Measurements from ENCODE around the gene ALDH8A1. TPM values are rescaled to one million over a fixed set of nuclear protein-coding genes. Genes with fewer than 3 reads are reported as not detected.

Gene ALDH8A1
- total and polyA plus RNA-seq, 10 of the 15 experiments (the other 5 are each of a cell fraction or from before 2014, with no cell fraction given): 0.13 to 1.8 (median 0.62) TPM; not detected in 3

DNA sequence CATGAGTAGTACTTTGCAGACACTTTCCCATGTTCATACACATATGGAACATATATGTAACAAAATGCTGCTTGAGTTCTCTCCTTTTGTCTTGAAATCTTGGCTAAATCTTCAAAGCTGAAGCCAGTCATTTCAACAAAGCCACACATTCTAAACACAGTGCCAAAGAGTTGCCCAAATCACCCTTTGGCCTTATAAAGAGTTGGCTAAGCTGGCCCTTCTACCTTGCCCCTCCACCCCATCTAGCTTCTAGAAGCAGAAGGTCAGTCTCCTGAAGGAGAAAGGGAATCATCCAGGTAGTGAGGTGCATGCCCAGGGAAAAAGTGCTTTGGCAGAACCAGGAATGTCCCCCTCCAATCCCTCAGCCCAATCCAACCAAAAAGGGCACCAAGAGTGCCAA, 58.3 kb downstream of the ALDH8A1 start (continued):
- TF ChIP-seq, protein P1, sequence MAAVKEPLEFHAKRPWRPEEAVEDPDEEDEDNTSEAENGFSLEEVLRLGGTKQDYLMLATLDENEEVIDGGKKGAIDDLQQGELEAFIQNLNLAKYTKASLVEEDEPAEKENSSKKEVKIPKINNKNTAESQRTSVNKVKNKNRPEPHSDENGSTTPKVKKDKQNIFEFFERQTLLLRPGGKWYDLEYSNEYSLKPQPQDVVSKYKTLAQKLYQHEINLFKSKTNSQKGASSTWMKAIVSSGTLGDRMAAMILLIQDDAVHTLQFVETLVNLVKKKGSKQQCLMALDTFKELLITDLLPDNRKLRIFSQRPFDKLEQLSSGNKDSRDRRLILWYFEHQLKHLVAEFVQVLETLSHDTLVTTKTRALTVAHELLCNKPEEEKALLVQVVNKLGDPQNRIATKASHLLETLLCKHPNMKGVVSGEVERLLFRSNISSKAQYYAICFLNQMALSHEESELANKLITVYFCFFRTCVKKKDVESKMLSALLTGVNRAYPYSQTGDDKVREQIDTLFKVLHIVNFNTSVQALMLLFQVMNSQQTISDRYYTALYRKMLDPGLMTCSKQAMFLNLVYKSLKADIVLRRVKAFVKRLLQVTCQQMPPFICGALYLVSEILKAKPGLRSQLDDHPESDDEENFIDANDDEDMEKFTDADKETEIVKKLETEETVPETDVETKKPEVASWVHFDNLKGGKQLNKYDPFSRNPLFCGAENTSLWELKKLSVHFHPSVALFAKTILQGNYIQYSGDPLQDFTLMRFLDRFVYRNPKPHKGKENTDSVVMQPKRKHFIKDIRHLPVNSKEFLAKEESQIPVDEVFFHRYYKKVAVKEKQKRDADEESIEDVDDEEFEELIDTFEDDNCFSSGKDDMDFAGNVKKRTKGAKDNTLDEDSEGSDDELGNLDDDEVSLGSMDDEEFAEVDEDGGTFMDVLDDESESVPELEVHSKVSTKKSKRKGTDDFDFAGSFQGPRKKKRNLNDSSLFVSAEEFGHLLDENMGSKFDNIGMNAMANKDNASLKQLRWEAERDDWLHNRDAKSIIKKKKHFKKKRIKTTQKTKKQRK (IDR thresholded peaks at IDR 0.05; ENCODE audit: low read depth, low read length): no peak
- no peak for TF ChIP-seq ZNF622 (IDR thresholded peaks at IDR 0.05)
- TF ChIP-seq, protein P2, sequence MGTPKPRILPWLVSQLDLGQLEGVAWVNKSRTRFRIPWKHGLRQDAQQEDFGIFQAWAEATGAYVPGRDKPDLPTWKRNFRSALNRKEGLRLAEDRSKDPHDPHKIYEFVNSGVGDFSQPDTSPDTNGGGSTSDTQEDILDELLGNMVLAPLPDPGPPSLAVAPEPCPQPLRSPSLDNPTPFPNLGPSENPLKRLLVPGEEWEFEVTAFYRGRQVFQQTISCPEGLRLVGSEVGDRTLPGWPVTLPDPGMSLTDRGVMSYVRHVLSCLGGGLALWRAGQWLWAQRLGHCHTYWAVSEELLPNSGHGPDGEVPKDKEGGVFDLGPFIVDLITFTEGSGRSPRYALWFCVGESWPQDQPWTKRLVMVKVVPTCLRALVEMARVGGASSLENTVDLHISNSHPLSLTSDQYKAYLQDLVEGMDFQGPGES (IDR thresholded peaks at IDR 0.05): no peak
- TF ChIP-seq PAX5 (IDR thresholded peaks at IDR 0.05; ENCODE audit: borderline replicate concordance, low read depth, low read length): no peak
- TF ChIP-seq, protein P3, sequence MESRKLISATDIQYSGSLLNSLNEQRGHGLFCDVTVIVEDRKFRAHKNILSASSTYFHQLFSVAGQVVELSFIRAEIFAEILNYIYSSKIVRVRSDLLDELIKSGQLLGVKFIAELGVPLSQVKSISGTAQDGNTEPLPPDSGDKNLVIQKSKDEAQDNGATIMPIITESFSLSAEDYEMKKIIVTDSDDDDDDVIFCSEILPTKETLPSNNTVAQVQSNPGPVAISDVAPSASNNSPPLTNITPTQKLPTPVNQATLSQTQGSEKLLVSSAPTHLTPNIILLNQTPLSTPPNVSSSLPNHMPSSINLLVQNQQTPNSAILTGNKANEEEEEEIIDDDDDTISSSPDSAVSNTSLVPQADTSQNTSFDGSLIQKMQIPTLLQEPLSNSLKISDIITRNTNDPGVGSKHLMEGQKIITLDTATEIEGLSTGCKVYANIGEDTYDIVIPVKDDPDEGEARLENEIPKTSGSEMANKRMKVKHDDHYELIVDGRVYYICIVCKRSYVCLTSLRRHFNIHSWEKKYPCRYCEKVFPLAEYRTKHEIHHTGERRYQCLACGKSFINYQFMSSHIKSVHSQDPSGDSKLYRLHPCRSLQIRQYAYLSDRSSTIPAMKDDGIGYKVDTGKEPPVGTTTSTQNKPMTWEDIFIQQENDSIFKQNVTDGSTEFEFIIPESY (IDR thresholded peaks at IDR 0.05): no peak
- TF ChIP-seq KDM1A (IDR thresholded peaks at IDR 0.05; ENCODE audit: borderline replicate concordance): no peak

DNA sequence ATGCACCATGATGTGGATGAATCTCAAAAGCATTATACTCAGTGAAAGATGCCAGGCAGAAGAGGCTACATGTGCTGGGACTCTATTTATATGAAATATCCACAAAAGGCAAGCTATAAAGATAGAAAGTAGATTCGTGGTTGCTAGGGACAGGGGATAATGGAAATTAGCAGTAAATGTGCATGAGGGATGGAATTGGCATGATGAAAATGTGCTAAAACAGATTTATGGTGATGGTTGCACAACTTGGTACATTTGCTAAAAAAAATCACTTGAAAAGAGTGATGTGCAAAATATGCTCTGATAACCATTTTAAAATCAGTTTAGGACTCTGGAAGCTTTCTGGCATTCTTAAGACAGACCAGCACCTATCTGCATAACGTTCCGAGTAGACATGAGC, 61.6 kb downstream of the ALDH8A1 start:
- H3K4me2 ChIP-seq (ENCODE audit: control insufficient read depth, insufficient read depth): no peak overlapping the region
- 8% methylated on average over 3 of the region's 3 CpGs for WGBS (ENCODE audit: insufficient coverage, insufficient replicate concordance, low lambda C conversion rate, missing lambda C conversion rate)
- H4K20me1 ChIP-seq (ENCODE audit: control insufficient read depth, insufficient read depth): no peaks in the 10 kb centered on the region
- no peak for FAIRE-seq
- no peaks in the 10 kb centered on the region for H3K36me3 ChIP-seq (ENCODE audit: control insufficient read depth in 2 of 2, insufficient read depth in 2 of 2, low read length in 1 of 2)
- CTCF ChIA-PET: no interaction called here
- in situ Hi-C loops (cut with MboI) (no loop called here), intact Hi-C loops (cut with micrococcal nuclease; ENCODE audit: unreplicated experiment) (no loop called here)
- no peaks in the 10 kb centered on the region for H3K4me1 ChIP-seq (ENCODE audit: control insufficient read depth, insufficient read depth, low read length)
- no peak overlapping the region for H3K27ac ChIP-seq (ENCODE audit: control insufficient read depth, insufficient read depth)
- TF ChIP-seq, protein P4, sequence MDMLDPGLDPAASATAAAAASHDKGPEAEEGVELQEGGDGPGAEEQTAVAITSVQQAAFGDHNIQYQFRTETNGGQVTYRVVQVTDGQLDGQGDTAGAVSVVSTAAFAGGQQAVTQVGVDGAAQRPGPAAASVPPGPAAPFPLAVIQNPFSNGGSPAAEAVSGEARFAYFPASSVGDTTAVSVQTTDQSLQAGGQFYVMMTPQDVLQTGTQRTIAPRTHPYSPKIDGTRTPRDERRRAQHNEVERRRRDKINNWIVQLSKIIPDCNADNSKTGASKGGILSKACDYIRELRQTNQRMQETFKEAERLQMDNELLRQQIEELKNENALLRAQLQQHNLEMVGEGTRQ (IDR thresholded peaks at IDR 0.05; ENCODE audit: borderline replicate concordance, low read depth, low read length): no peak
- TF ChIP-seq LARP7 (IDR thresholded peaks at IDR 0.05) (no peak), ASH2L (IDR thresholded peaks at IDR 0.05; ENCODE audit: borderline replicate concordance, low read depth) (no peak), ZSCAN29 (IDR thresholded peaks at IDR 0.05) (no peak)
- no peak overlapping the region for H2AFZ ChIP-seq (ENCODE audit: control insufficient read depth, low read depth, low read length)
- peaks cover 0 to 1% of the 10 kb centered on the region in 2 experiments; a peak in 2 of 4 replicates for H3K27me3 ChIP-seq (replicated peaks in 1 of 2; ENCODE audit: control insufficient read depth in 2 of 2, insufficient read depth in 2 of 2, low read length in 1 of 2)
- no peak overlapping the region for H3K4me3 ChIP-seq
- POLR2A ChIA-PET: no interaction called here
- DNase-seq (ENCODE audit: low read depth, low spot score): no peak
- H3K9ac ChIP-seq (ENCODE audit: control insufficient read depth, insufficient read depth, low read length): no peak overlapping the region
- SMC1A ChIA-PET (ENCODE audit: uncharacterized antibody, unreplicated experiment): interaction anchor here (0.9 kb wide), 1 partner anchor 54 kb away, joined by 3 read pairs; no protein-coding TSS in a partner anchor
- H3K79me2 ChIP-seq (ENCODE audit: control insufficient read depth, insufficient read depth, low read length): no peaks in the 10 kb centered on the region
- no TSS peak for BruUV-seq (replicated peaks)
- peaks cover 6% of the 10 kb centered on the region; the same call in 2 of the 3 replicates for H3K9me3 ChIP-seq (replicated peaks; ENCODE audit: control insufficient read depth, insufficient read depth, low read length)
- ATAC-seq: no peak
- RAD21 ChIA-PET (ENCODE audit: unreplicated experiment): no interaction called here
